ENCODE data around the gene DTD1. TPM values are rescaled to one million over a fixed set of nuclear protein-coding genes. Genes with fewer than 3 reads are reported as not detected.
A peak's percentile ranks its signal among the peaks of the same experiment; 100 is the strongest.

The DTD1 gene
- total RNA-seq, 1 experiment from 2014 or later: 109 TPM

- BruUV-seq (replicated peaks): TSS peak; percentile 82
- peaks cover 20% of the 10 kb centered on the region for H3K4me1 ChIP-seq
- peaks cover 11% of the 10 kb centered on the region for H3K4me1 Mint-ChIP-seq (ENCODE audit: low read depth, unreplicated experiment)
- H3K27me3 Mint-ChIP-seq (ENCODE audit: insufficient read depth, unreplicated experiment): no peaks in the 10 kb centered on the region
- ChIA-PET CTCF (no interaction called here), POLR2A (interaction anchor here (1.2 kb wide), 1 partner anchor 14 kb away, joined by 13 read pairs; no protein-coding TSS in a partner anchor)
- no peak overlapping the region for H3K4me3 ChIP-seq (ENCODE audit: low read depth, low read length)
- peak overlapping the region; percentile 61 for H3K4me3 Mint-ChIP-seq (ENCODE audit: unreplicated experiment)
- intact Hi-C loops (cut with micrococcal nuclease; ENCODE audit: unreplicated experiment): loop anchor here (1.0 kb wide), 1 partner anchor 9 kb away; no protein-coding TSS in a partner anchor
- no peak for DNase-seq
- H3K36me3 Mint-ChIP-seq (ENCODE audit: insufficient read depth, unreplicated experiment): peaks cover 9% of the 10 kb centered on the region
- H3K27ac Mint-ChIP-seq (ENCODE audit: unreplicated experiment): peak overlapping the region; percentile 79
- H3K9me3 ChIP-seq: no peaks in the 10 kb centered on the region
- peaks cover 2% of the 10 kb centered on the region for H3K9me3 Mint-ChIP-seq (ENCODE audit: unreplicated experiment)
- H3K27me3 ChIP-seq (replicated peaks; ENCODE audit: control insufficient read depth, insufficient read depth, low read length): no peaks in the 10 kb centered on the region
- TF ChIP-seq, protein P1, sequence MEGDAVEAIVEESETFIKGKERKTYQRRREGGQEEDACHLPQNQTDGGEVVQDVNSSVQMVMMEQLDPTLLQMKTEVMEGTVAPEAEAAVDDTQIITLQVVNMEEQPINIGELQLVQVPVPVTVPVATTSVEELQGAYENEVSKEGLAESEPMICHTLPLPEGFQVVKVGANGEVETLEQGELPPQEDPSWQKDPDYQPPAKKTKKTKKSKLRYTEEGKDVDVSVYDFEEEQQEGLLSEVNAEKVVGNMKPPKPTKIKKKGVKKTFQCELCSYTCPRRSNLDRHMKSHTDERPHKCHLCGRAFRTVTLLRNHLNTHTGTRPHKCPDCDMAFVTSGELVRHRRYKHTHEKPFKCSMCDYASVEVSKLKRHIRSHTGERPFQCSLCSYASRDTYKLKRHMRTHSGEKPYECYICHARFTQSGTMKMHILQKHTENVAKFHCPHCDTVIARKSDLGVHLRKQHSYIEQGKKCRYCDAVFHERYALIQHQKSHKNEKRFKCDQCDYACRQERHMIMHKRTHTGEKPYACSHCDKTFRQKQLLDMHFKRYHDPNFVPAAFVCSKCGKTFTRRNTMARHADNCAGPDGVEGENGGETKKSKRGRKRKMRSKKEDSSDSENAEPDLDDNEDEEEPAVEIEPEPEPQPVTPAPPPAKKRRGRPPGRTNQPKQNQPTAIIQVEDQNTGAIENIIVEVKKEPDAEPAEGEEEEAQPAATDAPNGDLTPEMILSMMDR (IDR thresholded peaks at IDR 0.05; ENCODE audit: insufficient read depth in 1 of 2, low read depth in 1 of 2, low read length in 1 of 2, severe bottlenecking in 1 of 2, unreplicated experiment in 1 of 2): no peak
- no peaks in the 10 kb centered on the region for H3K36me3 ChIP-seq (ENCODE audit: control insufficient read depth, insufficient read depth, low read length)
Measured at GRCh38 chr20:18578581-18578980, 9.3 kb upstream of the DTD1 start.

DNA sequence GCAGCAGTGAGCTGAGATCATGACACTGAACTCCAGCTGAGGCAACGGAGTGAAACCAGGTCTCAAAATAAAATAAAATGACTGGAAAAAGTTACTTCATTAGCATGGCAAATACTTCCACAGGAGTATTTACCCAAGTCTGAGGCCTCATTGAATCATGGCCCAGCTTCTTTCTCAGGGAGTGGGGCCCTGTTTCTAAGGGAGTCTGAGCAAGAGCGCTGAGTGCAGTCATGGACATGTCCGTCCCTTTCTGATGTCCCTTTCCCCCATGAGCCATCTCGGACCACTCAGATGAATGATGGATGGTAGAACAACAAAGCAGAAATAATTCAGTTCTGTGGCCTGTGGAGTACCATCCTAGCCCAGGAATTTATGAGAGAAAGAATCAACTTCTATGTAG lies 7.8 kb upstream of the DTD1 start:
- intact Hi-C loops (cut with micrococcal nuclease; ENCODE audit: unreplicated experiment): no loop called here
- no peaks in the 10 kb centered on the region for H3K36me3 ChIP-seq (ENCODE audit: control insufficient read depth, insufficient read depth, low read length)
- Mint-ChIP-seq H3K9me3 (ENCODE audit: unreplicated experiment) (peaks cover 12% of the 10 kb centered on the region), H3K36me3 (ENCODE audit: insufficient read depth, unreplicated experiment) (peaks cover 6% of the 10 kb centered on the region), H3K4me3 (ENCODE audit: unreplicated experiment) (no peak overlapping the region), H3K27me3 (ENCODE audit: insufficient read depth, unreplicated experiment) (no peaks in the 10 kb centered on the region), H3K4me1 (ENCODE audit: low read depth, unreplicated experiment) (peaks cover 19% of the 10 kb centered on the region), H3K27ac (ENCODE audit: unreplicated experiment) (no peak overlapping the region)
- ChIA-PET POLR2A (no interaction called here), CTCF (no interaction called here)
- H3K9me3 ChIP-seq: no peaks in the 10 kb centered on the region
- no TSS peak for BruUV-seq (replicated peaks)
- peaks cover 28% of the 10 kb centered on the region for H3K4me1 ChIP-seq
- DNase-seq: no peak
- TF ChIP-seq, protein P1 (IDR thresholded peaks at IDR 0.05; ENCODE audit: insufficient read depth in 1 of 2, low read depth in 1 of 2, low read length in 1 of 2, severe bottlenecking in 1 of 2, unreplicated experiment in 1 of 2): no peak
- H3K27me3 ChIP-seq (replicated peaks; ENCODE audit: control insufficient read depth, insufficient read depth, low read length): no peaks in the 10 kb centered on the region
- H3K4me3 ChIP-seq (ENCODE audit: low read depth, low read length): no peak overlapping the region

GRCh38 chr20:18585134-18585533 lies 2.7 kb upstream of the DTD1 start:
- Histone ChIP-seq H3K36me3 (ENCODE audit: control insufficient read depth, insufficient read depth, low read length) (no peaks in the 10 kb centered on the region), H3K4me3 (ENCODE audit: low read depth, low read length) (no peak overlapping the region), H3K4me1 (peaks cover 17% of the 10 kb centered on the region), H3K9me3 (no peaks in the 10 kb centered on the region), H3K27me3 (replicated peaks; ENCODE audit: control insufficient read depth, insufficient read depth, low read length) (no peaks in the 10 kb centered on the region)
- Mint-ChIP-seq H3K4me3 (ENCODE audit: unreplicated experiment) (peak overlapping the region; percentile 26), H3K4me1 (ENCODE audit: low read depth, unreplicated experiment) (peaks cover 14% of the 10 kb centered on the region), H3K9me3 (ENCODE audit: unreplicated experiment) (peaks cover 12% of the 10 kb centered on the region), H3K27ac (ENCODE audit: unreplicated experiment) (peak overlapping the region; percentile 85), H3K27me3 (ENCODE audit: insufficient read depth, unreplicated experiment) (no peaks in the 10 kb centered on the region), H3K36me3 (ENCODE audit: insufficient read depth, unreplicated experiment) (peaks cover 12% of the 10 kb centered on the region)
- BruUV-seq (replicated peaks): no TSS peak
- CTCF ChIA-PET: interaction anchor here (0.7 to 1.4 kb wide), 6 partner anchors 18 to 88 kb away, joined by 3 to 7 read pairs (median 6); partner anchors contain the start of genes RBBP9, SEC23B and SMIM26
- peak; percentile 86 to 93 for DNase-seq
- intact Hi-C loops (cut with micrococcal nuclease; ENCODE audit: unreplicated experiment): no loop called here
- TF ChIP-seq, protein P1 (IDR thresholded peaks at IDR 0.05; ENCODE audit: insufficient read depth in 1 of 2, low read depth in 1 of 2, low read length in 1 of 2, severe bottlenecking in 1 of 2, unreplicated experiment in 1 of 2): no peak
- POLR2A ChIA-PET: interaction anchor here (0.6 to 1.4 kb wide), 9 partner anchors 8 to 949 kb away, joined by 3 to 33 read pairs (median 6); partner anchors contain the start of genes SEC23B and SMIM26

Measured in Caco-2 (cell line).